ENCODE measurements around the gene CTNNA3.

The CTNNA3 gene

DNA sequence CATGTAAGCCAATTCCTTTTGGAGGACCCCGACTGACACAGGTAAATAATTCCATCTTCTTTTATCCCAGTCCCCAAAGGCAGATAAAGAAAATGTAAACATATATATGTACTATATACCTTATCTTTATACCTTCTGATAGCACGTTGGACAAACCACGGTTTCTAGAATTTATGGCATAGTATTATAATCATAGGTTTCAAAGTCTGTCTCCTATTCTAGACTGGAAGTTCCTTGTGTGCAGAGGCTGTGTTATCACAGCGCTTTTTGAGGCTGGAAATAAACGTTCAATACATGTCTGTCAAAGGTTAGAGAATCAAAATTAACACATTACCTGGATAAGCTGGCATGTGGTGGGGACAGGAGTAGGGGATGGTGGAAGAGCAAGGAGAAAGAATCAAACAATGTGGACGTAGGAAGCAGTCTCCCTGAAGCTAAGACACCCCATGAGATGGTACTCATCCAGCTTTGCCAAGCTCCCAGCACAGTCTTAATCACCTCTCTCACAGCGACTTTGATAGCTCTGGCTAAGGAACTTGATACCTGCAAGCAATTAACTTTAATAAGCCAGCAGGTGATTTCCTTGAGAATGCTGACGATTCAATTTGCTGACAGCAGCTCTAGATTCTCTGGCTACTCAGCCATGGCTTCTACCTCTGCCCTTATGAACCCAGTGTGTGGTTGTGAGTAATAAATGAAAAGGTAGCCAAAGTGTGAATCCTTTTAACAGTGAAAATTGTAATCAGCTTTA, 978.6 kb downstream of the CTNNA3 start:
- DNase-seq = no peak

- no peak for DNase-seq
Measured at GRCh38 chr10:66714741-66715140, 981.3 kb downstream of the CTNNA3 start.

DNA sequence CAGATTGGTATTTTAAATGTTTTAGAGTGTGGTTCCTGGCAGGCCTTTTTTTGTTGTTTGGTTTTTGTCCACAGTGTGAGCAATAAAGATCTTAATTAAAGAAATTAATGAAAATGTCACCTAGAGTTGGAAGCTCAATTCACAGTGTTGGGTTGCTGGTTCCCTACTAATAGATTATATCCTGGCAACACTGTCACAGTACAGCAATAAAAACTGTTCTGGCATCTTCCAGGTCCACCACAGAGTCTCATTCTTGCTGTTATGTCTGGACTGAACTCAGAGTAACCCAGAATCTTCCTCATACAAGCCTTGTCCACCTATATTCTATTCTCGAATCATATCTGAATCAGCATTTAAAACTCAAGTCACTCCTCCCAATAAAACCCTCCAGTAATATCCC, 982.6 kb downstream of the CTNNA3 start:
- DNase-seq = no peak

DNA sequence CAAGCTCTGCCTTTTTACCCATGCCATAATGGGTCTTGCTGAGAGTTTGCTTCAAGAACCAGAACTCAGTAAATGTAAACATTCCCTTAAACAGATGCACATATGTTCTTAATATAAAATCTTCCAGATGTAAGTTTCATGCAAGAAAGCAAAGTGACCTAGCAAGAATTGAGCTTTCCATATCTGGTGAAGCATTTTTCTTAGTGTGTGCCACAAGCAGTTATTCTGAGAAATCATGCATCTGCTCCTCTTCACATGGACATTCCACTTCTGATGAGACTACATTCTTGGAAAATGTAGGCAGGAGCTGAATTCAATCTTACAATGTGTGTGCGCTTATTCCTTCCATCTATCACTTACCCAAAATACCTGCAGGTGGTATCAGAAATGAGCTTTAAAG, 997.9 kb downstream of the CTNNA3 start:
- no peak for DNase-seq

DNA sequence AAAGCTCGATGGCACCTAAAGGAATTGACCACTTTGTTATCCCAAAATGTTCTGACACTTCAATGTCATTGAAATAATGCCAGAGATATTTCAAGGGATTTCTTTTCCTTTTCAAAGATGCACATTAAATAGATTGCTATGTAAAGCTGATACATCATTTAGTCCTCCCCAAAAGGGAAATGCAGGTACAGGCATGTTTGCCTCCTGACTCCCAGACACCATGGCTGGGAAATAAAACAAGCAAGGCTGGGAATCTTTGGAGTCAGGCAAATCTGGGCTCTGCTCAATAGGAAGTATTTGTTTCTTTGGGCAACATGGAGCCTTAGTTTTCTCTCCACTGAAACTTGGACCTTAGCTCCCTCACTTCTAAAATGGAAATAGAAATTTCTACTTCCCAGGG, 1000.9 kb downstream of the CTNNA3 start:
- no peak for DNase-seq

GRCh38 chr10:66684581-66684980, 1011.4 kb downstream of the CTNNA3 start:
- DNase-seq = no peak

DNA sequence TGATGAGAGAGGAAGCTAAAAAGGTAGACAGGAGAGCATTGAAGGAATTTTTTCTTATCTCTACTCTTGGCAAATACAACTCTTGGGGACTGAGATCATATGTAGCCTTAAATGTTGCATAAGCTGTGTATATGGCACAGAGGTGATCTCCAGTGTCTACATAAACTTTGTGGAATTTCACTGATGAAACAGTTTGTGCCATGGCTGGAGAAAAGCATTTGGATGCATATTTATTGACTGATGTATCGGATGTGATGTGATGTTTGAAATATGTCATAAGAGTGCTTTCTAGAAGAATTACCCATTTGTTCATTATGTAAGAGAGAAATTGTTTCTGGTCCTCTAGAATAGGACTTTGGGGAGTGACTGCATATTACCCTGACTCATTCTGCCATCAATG, 1015.1 kb downstream of the CTNNA3 start:
- DNase-seq = no peak

GRCh38 chr10:66678521-66678920, 1017.5 kb downstream of the CTNNA3 start:
- DNase-seq = no peak

DNA sequence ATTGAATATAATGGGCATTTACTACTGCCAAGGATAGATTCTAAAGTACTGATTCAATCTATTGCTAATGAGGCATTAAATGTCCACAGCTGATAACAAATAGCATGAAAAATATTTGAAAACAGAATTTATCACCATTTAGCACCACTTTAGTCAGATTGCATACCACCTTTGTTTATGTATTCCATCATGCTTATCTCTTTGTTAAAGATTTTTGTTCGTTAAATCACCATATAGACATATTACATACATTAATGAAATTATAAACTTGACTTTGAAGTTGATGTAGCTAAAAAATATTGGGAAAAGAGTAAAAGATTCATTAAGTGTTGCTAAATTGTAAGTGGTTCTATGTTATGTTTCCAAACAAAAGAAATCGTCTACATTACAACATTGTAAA, 1022.9 kb downstream of the CTNNA3 start:
- DNase-seq = no peak

- no peak for DNase-seq
Measured at GRCh38 chr10:66671562-66671961, 1024.4 kb downstream of the CTNNA3 start.

DNA sequence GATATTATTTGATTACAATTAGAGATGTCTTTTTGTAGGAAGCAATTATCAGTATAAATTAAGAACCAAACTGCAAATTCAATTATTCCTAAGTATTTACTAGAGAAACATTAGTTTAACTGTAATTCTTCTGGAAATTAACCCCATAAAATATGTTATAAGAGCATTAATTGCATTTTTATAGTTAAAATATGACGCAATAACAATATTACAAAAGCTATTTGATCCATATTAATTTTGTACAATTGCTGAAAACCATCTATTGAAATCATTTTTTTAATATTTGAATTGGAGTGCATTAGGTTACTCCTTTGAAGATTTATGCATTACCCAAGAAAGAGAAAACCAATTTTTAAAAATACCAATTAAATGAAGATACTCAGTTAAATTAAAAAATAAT, 1024.9 kb downstream of the CTNNA3 start:
- no peak for DNase-seq

GRCh38 chr10:66656499-66656898, 1039.5 kb downstream of the CTNNA3 start:
- no peak for DNase-seq

GRCh38 chr10:66654861-66655260, 1041.1 kb downstream of the CTNNA3 start:
- no peak for DNase-seq

DNA sequence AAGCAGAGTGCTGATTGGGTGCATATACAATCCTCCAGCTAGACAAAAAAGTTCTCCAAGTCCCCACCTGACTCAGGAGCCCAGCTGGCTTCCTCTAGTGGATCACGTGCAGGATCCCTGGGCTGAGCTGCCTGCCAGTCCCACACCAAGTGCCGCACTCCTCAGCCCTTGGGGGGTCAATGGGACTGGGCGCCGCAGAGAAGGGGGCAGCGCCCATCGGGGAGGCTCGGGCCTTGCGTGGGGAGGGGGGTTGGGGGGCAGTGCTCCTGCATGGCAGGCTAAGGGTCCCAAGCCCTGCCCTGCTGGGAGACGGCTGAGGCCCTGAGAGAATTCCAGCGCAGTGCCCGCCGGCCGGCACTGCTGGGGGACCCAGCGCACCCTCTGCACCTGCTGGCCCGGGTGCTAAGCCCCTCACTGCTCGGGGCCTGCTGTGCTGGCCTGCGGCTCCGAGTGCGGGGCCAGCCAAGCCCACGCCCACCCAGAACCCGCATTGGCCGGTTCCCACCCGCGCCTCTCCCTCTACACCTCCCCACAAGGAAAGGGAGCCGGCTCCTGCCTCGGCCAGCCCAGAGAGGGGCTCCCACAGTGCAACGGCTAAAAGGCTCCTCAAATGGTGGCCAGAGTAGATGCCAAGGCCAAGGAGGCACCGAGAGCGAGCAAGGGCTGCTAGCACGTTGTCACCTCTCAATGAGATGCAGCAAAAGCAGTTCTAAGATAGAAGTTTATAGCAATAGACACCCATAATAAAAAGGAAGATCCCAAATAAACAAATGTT, 1044.5 kb downstream of the CTNNA3 start:
- DNase-seq = no peak

DNA sequence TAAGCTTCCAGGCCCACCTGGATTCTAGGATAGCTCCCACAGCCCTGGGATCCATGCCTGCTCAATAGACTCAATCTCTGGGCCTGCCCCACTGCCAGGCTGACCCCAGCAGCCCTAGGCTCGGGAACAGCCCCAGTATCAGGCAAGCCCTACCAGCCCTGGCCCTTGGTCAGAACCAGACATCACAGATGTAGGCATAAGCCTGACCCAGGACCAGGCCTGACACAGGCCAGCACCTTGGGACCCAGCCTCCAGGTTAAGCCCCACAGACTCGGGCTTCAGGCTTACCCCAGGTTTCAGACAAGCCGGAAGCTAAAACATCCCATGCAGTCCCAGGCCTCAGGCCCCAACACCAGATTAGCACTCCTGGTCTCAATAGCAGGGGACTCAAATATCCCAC, 1046.4 kb downstream of the CTNNA3 start:
- DNase-seq = no peak

DNA sequence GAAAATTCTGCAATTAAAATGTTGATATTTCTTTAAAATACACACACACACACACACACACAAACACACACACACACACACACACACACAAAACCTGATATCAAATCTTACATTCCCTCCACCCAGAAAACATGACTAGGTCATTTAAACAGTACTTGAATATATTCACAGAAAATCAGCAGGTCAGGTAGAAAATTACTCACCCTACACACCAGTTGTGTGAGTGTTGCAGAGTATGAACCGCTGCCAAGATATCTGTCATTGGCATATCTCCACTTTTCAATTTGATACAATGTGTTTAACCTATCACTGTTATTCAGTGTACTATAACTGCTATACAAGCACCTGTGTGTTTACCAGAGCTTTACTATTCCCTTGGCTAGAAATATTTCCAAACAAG, 1053.8 kb downstream of the CTNNA3 start:
- DNase-seq = no peak

- no peak for DNase-seq
Measured at GRCh38 chr10:66639371-66639770, 1056.6 kb downstream of the CTNNA3 start.

GRCh38 chr10:66637273-66638036, 1058.5 kb downstream of the CTNNA3 start:
- DNase-seq = no peak

GRCh38 chr10:66629996-66630395, 1066.0 kb downstream of the CTNNA3 start:
- no peak for DNase-seq

- no peak for DNase-seq
Measured at GRCh38 chr10:66627156-66627555, 1068.8 kb downstream of the CTNNA3 start.

DNA sequence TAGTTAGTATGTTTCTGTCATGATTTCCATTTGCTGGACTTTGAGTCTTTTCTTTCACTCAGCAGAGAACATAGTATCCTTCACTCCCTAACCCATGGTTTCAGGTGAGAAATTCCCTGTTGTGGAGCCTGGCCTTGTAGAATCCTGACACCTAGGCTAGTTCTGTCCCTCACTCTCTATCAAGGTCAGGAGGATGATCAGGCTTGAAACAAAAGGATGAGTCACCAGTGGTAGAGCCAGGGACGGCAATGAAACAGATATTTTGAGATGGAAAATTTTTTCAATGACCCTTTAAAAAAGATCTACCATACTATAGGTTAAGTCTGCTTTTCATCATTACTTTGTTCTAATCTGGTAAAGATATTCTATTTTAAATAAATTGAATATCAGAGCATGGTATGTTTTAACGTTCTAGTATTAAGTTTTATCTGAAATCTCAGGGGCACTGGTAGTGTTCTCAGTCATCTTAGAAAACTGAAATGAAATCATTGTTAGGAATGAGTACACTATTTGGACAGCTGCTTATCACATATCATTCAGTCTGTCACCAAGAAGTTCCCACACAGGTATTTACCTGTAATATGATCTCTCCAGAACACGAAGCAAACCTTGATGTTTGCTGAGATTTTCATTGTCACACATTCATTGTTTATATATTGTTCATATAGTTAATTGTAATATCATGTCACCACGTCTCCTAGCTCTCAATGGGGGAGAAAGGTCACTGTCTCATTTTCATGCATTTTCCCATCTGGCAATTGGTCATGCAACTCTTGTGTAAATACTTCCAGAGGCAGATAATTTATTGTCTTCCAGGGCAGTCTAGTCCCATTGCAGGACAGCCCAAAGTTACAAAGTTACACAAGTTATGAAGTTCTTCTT, 1070.0 kb downstream of the CTNNA3 start:
- DNase-seq = no peak

- DNase-seq = no peak
Measured at GRCh38 chr10:66622050-66622449, 1073.9 kb downstream of the CTNNA3 start.

- no peak for DNase-seq
Measured at GRCh38 chr10:66604195-66604594, 1091.8 kb downstream of the CTNNA3 start.
